ENCODE measurements around the gene ATP6V1G1. TPM values are rescaled to one million over a fixed set of nuclear protein-coding genes. Genes with fewer than 3 reads are reported as not detected.

Gene ATP6V1G1
- total RNA-seq, 1 donor from 2014 or later: 188 TPM

- H3K9ac ChIP-seq (ENCODE audit: low read length): no peak overlapping the region
- H3K27me3 Mint-ChIP-seq (ENCODE audit: low read depth, unreplicated experiment): no peaks in the 10 kb centered on the region
- peaks cover 2% of the 10 kb centered on the region for H3K9me3 Mint-ChIP-seq (ENCODE audit: unreplicated experiment)
- H2AFZ ChIP-seq (ENCODE audit: low read depth, low read length): no peak overlapping the region
- H3K36me3 ChIP-seq (ENCODE audit: insufficient read depth, low read length): no peaks in the 10 kb centered on the region
- FAIRE-seq (no peak), DNase-seq (ENCODE audit: low read depth) (no peak)
- no peak overlapping the region for H3K27ac Mint-ChIP-seq (ENCODE audit: unreplicated experiment)
- H3K79me2 ChIP-seq (ENCODE audit: insufficient read depth, low read length): no peaks in the 10 kb centered on the region
- peaks cover 21% of the 10 kb centered on the region for H3K36me3 Mint-ChIP-seq (ENCODE audit: low read depth, unreplicated experiment)
- peaks cover 12% of the 10 kb centered on the region for H3K4me1 ChIP-seq (ENCODE audit: insufficient read depth, low read length)
- H3K9me3 ChIP-seq (ENCODE audit: insufficient read depth, low read depth, low read length): no peaks in the 10 kb centered on the region
- H3K4me3 Mint-ChIP-seq (ENCODE audit: unreplicated experiment): no peak overlapping the region
- TF ChIP-seq EZH2 (IDR thresholded peaks at IDR 0.05; ENCODE audit: insufficient read depth, low read length): no peak
- no peak for TF ChIP-seq CTCF (IDR thresholded peaks at IDR 0.05; ENCODE audit: insufficient read depth, low read depth, low read length)
- H4K20me1 ChIP-seq (ENCODE audit: insufficient read depth, low read length): no peaks in the 10 kb centered on the region
- H3K4me2 ChIP-seq (ENCODE audit: low read length): no peak overlapping the region
- no peaks in the 10 kb centered on the region for H3K27me3 ChIP-seq (ENCODE audit: insufficient read depth, low read length)
- H3K27ac ChIP-seq (ENCODE audit: low read depth, low read length): no peak overlapping the region
- H3K4me1 Mint-ChIP-seq (ENCODE audit: low read depth, unreplicated experiment): peaks cover 15% of the 10 kb centered on the region
- H3K4me3 ChIP-seq (ENCODE audit: insufficient read depth, low read depth, low read length): no peak overlapping the region
Observed at GRCh38 chr9:114626415-114627020, 38.9 kb downstream of the ATP6V1G1 start.

- Mint-ChIP-seq H3K36me3 (ENCODE audit: low read depth, unreplicated experiment) (peaks cover 22% of the 10 kb centered on the region), H3K4me3 (ENCODE audit: unreplicated experiment) (no peak overlapping the region), H3K27me3 (ENCODE audit: low read depth, unreplicated experiment) (no peaks in the 10 kb centered on the region), H3K4me1 (ENCODE audit: low read depth, unreplicated experiment) (peaks cover 5% of the 10 kb centered on the region), H3K9me3 (ENCODE audit: unreplicated experiment) (peaks cover 2% of the 10 kb centered on the region), H3K27ac (ENCODE audit: unreplicated experiment) (no peak overlapping the region)
- Histone ChIP-seq H3K9ac (ENCODE audit: low read length) (no peak overlapping the region), H3K4me2 (ENCODE audit: low read length) (no peak overlapping the region), H3K4me1 (ENCODE audit: insufficient read depth, low read length) (peaks cover 2% of the 10 kb centered on the region), H3K27ac (ENCODE audit: low read depth, low read length) (no peak overlapping the region), H3K27me3 (ENCODE audit: insufficient read depth, low read length) (no peaks in the 10 kb centered on the region), H2AFZ (ENCODE audit: low read depth, low read length) (no peak overlapping the region), H4K20me1 (ENCODE audit: insufficient read depth, low read length) (no peaks in the 10 kb centered on the region), H3K9me3 (ENCODE audit: insufficient read depth, low read depth, low read length) (no peaks in the 10 kb centered on the region), H3K4me3 (ENCODE audit: insufficient read depth, low read depth, low read length) (no peak overlapping the region), H3K79me2 (ENCODE audit: insufficient read depth, low read length) (no peaks in the 10 kb centered on the region), H3K36me3 (ENCODE audit: insufficient read depth, low read length) (no peaks in the 10 kb centered on the region)
- TF ChIP-seq CTCF (IDR thresholded peaks at IDR 0.05; ENCODE audit: insufficient read depth, low read depth, low read length) (no peak), EZH2 (IDR thresholded peaks at IDR 0.05; ENCODE audit: insufficient read depth, low read length) (no peak)
- DNase-seq (ENCODE audit: low read depth) (no peak), FAIRE-seq (no peak)
Observed at GRCh38 chr9:114627553-114627952, 40.0 kb downstream of the ATP6V1G1 start.

- Histone ChIP-seq H3K4me1 (ENCODE audit: insufficient read depth, low read length) (no peaks in the 10 kb centered on the region), H4K20me1 (ENCODE audit: insufficient read depth, low read length) (no peaks in the 10 kb centered on the region), H2AFZ (ENCODE audit: low read depth, low read length) (no peak overlapping the region), H3K9ac (ENCODE audit: low read length) (no peak overlapping the region), H3K79me2 (ENCODE audit: insufficient read depth, low read length) (no peaks in the 10 kb centered on the region), H3K4me2 (ENCODE audit: low read length) (no peak overlapping the region), H3K4me3 (ENCODE audit: insufficient read depth, low read depth, low read length) (no peak overlapping the region), H3K27me3 (ENCODE audit: insufficient read depth, low read length) (no peaks in the 10 kb centered on the region), H3K27ac (ENCODE audit: low read depth, low read length) (no peak overlapping the region), H3K36me3 (ENCODE audit: insufficient read depth, low read length) (no peaks in the 10 kb centered on the region), H3K9me3 (ENCODE audit: insufficient read depth, low read depth, low read length) (no peaks in the 10 kb centered on the region)
- H3K4me1 Mint-ChIP-seq (ENCODE audit: low read depth, unreplicated experiment): no peaks in the 10 kb centered on the region
- H3K27ac Mint-ChIP-seq (ENCODE audit: unreplicated experiment): no peak overlapping the region
- H3K36me3 Mint-ChIP-seq (ENCODE audit: low read depth, unreplicated experiment): peaks cover 29% of the 10 kb centered on the region
- FAIRE-seq (no peak), DNase-seq (ENCODE audit: low read depth) (no peak)
- no peaks in the 10 kb centered on the region for H3K9me3 Mint-ChIP-seq (ENCODE audit: unreplicated experiment)
- TF ChIP-seq EZH2 (IDR thresholded peaks at IDR 0.05; ENCODE audit: insufficient read depth, low read length) (no peak), CTCF (IDR thresholded peaks at IDR 0.05; ENCODE audit: insufficient read depth, low read depth, low read length) (no peak)
- H3K27me3 Mint-ChIP-seq (ENCODE audit: low read depth, unreplicated experiment): no peaks in the 10 kb centered on the region
- no peak overlapping the region for H3K4me3 Mint-ChIP-seq (ENCODE audit: unreplicated experiment)
Observed at GRCh38 chr9:114629563-114630090, 42.1 kb downstream of the ATP6V1G1 start.

Measured in astrocyte (in vitro differentiated cells and primary cell).